Measurements from ENCODE around the gene SYT11.
A peak's percentile ranks its signal among the peaks of the same experiment; 100 is the strongest.
"Not testable (repeated sequence)": the region's sequence is repeated elsewhere in the genome, so short reads cannot be mapped to it uniquely, and the experiment has no call there.

The SYT11 gene

DNA sequence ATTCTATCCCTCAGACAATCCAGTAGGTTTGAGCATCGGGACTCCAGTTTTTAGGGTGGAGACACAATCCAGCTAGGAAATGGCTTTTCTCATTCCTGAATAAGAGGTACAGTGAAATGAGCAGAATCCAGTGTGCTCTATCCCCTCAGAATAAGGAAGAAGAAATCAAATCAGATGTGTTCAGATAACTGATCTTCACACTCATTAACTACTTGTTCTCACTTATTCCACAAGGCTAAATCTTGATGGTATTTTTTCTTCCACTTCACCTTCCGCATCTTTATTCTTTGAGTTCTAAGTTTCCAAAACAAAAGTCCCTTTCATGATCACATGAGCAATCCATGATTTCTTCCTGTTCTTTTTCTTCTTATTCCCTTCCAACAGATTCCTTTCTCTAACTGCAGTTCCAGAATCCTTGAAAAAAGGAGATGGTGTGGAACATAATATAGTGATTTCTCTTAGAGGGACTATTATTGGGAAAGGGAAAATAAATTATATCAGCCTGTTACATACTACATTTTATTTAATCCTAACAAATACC lies 1.7 kb downstream of the SYT11 start:
- no peak for DNase-seq

DNA sequence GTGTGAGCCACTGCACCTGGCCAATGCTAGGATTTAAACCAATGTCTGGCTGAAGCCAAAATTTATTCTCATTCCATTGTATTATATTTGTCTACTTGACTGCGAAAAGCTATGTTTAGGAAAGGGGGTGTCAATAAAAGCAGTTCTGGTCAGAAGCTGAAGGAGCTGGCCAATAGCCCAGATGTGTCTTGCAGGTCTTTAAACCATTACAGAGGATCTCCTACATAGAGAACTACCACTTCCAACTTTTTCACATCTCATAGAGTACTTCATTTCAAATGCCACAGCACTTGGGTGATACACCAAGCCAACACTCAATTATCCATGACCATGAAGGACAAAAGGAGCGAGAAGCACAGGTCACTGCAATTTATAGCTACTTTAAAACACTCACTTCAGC lies 2.5 kb downstream of the SYT11 start:
- no peak for DNase-seq

DNA sequence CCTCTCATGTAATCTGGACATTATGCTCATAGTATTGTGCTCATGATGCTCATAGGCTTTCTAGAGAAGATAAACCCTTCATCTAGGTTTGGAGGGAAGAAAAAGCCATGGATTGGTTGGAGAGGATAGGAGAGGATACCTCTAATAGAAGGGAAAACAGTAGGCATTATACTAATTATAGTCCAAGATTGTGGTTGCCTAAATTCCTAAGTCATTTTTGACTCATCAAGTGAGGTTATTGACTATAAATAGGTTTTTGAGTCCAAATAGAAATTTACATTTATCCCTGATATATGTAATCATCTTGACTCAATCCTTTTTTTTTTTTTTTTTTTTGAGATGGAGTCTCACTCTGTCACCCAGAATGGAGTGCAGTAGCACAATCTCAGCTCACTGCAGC lies 5.0 kb downstream of the SYT11 start:
- DNase-seq = no peak

DNA sequence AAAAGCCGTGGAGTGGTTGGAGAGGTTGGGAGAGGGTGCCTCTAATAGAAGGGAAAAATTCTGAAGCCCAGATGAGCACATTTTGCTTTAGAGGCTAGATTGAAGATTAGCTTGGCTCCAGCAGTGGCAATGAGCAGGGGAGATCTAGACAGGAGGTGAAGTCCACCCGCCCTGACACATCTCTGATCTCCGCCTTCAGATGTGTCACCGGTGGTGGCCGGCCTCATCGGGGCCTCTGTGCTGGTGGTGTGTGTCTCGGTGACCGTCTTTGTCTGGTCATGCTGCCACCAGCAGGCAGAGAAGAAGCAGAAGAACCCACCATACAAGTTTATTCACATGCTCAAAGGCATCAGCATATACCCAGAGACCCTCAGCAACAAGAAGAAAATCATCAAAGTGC lies 8.4 kb downstream of the SYT11 start:
- DNase-seq = no peak

DNA sequence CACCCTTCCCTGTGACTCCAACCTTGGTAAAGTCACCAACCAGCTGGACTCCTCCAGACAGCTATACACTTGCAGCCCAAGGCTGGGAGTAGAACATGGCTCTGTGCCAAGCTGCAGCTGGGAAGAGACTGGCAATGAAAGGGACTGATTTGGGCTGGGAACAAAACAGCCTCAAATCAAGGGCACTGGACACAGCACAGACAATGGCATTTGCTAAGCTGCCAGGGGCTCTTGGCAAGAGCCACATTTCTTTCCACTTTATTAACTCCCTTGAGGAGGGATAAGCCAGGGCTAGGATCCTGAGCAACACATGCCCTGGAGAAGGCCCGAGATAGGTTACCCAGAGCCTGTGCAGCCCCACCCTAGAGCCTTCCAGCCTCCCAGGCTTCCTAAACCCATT lies 12.0 kb downstream of the SYT11 start:
- DNase-seq = no peak

DNA sequence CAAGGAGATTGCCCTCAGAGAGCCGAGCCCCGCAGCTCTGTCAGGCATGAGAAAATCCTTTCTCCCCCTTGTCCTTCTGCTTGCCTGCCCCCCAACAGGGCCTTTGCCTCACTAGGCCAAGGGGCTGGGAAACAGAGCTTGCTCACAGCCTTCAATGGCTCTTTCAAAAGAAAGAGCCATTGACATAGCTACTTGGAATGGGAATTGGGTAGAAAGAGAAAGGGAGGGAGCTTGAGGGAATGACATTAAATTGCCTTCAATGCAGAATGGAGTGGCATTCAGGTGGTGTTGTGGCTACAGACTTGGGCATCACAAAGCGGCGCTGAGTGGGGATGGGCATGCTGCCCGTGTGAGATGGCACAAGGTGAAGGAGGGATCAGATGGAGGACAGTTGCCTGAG lies 13.2 kb downstream of the SYT11 start:
- DNase-seq = no peak

DNA sequence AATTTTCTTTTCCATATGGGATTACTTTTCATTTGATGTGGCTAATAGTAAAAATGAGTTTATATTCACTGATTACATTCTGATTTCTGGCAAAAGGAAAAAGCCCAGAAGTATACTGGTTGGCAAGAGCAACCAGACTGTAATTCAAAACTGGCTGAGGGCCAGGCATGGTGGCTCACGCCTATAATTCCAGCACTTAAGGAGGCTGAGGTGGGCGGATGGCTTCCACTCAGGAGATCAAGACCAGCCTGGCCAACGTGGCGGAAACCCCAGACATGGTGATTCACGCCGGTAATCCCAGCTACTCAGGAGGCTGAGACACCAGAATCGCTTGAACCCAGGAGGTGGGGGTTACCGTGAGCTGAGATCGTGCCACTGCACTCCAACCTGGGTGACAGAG lies 14.5 kb downstream of the SYT11 start:
- no peak for DNase-seq

DNA sequence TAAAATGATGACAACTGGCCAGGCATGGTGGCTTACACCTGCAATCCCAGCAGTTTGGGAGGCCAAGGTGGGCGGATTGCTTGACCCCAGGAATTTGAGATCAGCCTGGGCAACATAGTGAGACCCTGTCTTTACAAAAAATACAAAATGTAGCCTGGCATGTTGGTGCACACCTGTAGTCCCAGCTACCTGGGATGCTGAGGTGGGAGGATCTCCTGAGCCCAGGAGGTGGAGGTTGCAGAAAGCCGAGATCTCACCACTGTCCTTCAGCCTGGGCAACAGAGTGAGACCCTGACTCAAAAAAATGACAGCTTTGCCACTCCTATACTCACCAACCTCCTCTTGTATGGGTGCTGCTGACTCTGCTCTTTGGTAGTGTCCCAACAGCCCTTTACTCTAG lies 18.6 kb downstream of the SYT11 start:
- DNase-seq = no peak

DNA sequence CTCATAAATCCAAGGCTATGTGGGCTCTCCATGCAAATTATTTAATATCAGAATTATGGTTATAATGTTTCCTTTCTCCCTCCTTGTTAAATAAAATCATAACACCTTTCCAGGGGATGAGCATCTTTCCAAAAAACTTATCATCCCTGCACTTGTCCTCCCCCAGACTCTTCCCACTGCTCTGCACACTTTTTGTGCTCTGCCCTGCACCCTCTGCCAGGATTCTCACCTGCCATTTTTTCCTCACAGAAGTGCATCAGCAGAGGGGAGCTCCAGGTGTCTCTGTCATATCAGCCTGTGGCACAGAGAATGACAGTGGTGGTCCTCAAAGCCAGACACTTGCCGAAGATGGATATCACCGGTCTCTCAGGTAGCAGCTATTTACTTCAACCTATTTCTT lies 20.9 kb downstream of the SYT11 start:
- DNase-seq = no peak

DNA sequence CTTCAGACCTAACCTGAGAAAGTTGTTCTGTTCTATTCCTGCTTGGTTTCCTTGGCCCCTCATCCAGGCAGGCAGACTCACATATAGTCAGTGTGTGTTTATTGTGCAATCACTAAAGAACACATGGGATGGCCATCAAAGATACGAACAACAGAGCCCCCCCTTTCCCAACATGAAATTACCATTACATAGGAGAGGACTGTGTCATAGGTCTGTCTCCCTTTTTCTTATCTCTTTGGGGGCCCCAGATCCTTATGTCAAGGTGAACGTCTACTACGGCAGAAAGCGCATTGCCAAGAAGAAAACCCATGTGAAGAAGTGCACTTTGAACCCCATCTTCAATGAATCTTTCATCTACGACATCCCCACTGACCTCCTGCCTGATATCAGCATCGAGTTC lies 21.6 kb downstream of the SYT11 start:
- no peak for DNase-seq

DNA sequence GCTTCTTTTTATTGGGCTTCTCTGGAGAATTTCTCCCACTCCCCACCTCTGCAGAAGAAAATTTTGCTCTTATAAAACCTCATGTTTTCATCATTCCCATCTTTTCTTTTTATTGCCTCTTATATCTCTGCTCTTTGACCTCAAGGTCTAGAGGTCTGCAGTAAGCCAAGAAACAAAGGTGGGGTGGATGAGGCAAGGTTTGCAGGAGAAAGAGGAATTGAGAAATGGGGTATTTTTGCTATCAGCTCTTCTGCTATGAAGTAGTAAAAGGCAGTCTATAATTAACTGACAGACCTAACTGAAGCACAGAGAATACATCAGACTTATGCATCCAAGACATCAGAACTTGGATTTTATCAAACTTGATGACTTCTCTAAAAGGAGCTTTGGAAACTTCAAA lies 22.9 kb downstream of the SYT11 start:
- no peak for DNase-seq

DNA sequence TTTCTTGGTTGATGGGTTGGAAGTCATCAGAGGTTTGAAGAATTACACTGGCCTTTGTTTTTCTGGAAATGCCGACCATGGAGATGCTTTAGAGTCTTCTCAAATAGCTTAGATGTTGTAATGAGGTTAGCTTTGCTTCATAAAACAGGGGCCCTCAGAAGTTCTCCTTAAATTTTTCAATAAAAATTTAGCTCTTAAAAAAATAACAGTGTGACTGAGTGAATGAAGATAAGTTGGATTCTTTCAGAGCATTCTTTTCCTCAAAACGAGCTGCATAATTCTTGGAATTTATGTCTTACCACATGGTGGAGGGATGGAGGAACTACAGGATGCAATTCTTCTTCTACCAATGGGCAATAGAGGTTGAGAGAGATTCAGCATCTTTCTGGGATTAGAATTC lies 23.4 kb downstream of the SYT11 start:
- no peak for DNase-seq

DNA sequence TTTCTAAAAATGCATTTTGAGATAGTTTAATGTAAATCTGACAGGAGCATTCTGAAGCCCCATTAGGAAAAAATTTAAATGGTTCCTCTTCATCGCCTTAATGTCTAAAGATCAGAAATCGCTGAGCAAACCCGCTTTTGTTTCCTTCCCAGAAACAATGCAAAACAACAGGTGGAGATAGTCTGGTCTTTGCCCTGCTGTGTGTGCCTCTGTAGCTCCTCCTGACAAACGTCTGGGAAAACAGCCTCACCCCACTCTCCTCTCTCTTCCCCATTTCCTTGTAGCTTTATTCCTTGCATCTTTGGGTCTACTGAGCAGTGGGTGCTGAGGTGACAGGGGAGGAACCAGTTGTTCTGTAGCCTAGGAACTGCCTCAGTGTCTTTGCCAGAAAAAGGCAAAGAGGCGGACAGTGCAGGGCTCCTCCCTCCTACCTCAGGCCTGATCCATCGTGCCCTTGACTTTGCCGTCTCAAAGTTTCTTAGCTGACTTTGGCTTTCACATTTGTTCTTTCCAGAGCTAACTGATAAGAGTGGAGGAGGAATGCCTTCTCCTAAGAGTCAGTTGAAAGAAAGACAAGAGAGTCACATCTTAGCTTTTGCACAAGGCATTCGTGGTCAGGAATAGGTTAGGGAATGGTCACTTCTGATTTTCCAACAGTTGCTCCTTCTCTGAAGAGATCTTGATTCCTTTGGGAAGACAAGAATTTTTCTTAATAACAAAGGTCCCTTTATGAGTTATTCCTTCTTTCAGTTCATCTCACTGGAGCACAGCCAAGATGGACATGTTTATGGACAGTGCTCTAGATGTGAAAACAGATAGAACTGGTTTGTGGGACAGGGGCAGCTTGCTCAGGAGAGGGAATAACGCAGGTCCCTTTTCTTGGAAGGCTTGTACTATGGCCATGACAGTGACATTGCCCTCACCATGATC lies 24.9 kb downstream of the SYT11 start:
- DNase-seq = no peak

DNA sequence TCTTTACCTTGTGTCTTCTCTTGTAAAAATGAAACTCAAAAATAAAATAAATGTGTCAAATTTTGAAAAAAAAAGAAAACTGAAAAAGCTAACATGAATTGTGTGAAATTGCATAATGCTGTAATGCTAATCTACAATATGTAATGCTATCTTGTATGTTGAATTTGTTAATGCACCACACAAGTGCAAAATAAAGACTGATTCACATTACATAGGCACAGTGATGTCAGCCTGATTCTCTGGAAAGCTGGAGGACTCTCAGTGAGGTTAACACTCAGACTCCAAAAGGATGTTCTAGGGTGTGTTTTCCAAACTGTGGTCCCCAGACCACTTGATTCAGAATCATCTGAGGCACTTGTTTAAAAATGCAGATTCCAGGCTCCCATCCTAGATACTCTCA lies 25.6 kb downstream of the SYT11 start:
- no peak for DNase-seq

DNA sequence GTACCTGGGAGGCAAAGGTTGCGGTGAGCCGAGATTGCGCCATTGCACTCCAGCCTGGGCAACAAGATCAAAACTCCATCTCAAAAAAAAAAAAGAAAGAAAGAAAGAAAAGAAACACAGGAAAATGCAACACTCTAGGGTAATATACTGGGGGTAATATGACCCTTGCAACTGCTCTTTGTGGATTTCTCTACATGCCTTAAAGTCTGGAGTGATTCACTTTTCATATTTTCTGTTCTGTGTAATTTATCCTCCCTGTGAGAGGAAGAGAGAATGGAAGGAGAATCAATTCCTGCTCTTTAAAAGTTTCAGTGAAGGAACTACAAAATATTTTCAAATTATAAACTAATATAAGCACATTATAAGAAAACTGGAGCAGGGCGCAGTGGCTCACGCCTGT lies 29.1 kb downstream of the SYT11 start:
- no peak for DNase-seq

DNA sequence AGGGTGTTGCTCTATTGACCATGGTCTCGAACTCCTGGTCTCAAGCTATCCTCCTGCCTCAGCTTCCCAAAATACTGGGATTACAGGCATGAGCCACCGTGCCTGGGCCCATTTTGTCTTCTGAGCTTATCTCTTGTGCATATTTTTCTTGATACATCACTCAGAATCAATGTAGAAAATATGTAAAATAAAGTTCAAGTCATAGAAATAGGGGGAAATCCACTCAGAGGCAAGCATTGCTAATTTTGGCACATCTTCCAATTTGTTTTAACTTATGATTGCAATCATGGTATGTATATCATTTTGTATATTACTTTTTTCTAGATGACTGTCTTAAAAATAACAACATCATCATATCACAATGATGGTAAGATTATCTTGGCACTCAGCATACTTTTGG lies 30.2 kb downstream of the SYT11 start:
- no peak for DNase-seq

DNA sequence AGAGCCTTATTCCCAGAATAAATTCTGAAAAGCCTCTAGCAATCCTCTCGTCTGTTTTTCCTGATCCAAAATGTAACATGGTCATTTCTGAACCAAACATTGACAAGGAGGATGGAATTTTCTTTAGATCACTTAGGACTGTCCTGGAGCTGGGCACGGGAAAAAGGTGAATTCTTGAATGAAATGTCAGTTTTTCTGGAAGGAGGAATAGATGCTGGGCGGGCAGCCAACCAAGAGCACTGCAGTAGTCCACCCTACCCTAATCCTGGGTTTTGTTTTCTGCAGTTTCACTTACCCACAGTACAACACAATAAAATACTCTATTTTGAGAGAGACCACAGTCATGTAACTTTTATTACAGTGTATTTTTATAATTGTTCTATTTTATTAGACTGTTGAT lies 30.9 kb downstream of the SYT11 start:
- DNase-seq = no peak

DNA sequence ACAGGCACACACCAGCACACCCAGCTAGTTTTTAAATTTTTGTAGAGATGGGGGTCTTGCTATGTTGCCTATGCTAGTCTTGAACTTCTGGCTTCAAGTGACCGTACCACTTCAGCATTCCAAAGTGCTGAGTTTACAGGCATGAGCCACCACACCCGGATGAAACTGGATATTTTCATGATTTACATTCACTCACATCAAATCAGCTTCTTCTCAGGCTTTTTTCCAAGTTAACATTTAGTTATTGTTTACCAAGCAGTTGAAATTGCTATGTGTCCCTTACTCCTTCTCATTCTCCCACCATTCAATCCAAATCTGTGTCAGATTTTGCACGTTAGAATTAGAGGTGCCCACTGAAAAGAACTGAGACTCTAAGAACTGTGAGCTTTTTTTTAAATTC lies 33.4 kb downstream of the SYT11 start:
- no peak for DNase-seq

DNA sequence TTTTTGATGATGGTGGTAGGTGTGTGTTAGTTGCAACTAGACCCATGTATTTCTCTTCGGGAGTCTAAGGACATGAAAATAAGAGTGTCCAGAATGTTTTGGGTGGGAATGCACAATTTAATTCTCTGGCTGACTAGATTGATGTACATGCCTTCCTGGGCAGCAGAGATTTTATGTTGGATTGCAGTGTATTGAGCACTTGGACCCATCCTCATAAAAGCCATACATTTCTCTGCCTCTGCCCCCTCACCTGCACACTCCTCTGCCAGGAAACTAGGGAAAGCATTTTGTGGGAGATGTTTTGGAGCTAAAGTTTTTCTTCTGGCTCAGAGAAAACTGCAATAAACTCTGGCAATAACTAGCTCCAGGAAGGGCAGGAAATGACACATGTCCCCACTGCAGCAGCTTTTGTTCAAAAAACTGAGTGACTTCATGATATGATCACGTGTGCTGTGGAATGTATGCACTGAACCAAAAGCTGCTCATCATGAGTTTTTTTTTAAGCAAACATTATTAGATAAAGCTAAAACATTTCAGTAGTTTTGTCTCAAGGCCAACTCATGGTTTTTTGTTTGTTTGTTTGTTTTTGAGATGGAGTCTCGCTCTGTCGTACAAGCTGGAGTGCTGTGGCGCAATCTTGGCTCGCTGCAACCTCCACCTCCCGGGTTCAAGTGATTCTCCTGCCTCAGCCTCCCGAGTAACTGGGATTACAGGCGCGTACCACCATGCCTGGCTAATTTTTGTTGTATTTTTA lies 34.2 kb downstream of the SYT11 start:
- peak; percentile 34 for DNase-seq

DNA sequence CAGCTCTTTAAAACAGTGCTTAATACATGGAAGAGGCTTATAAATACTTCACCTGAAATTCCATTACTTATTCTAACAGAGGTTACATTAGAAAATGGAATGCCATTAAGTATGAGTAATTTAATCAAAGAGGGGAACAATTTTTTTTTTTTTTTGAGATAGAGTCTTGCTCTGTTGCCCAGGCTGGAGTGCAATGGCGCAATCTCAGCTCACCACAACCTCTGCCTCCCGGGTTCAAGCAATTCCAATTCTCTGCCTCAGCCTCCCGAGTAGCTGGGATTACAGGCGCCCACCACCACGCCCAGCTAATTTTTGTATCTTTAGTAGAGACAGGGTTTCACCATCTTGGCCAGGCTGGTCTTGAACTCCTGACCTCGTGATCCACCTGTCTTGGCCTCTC lies 36.2 kb downstream of the SYT11 start:
- not testable (repeated sequence) for DNase-seq

DNA sequence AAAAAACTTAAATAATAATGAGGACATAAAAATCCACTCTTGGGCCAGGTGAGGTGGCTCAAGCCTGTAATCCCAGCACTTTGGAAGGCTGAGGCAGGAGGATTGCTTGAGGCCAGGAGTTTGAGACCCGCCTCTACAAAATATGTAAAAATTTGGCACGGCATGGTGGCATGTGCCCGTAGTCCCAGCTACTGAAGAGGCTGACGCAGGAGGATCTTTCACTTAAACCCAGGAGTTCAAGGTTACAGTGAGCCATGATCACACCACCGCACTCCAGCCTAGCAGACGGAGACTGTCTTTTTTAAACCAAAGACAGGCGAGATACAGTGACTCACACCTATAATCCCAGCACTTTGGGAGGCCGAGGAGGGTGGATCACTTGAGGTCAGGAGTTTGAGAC lies 37.1 kb downstream of the SYT11 start:
- DNase-seq = not testable (repeated sequence)

DNA sequence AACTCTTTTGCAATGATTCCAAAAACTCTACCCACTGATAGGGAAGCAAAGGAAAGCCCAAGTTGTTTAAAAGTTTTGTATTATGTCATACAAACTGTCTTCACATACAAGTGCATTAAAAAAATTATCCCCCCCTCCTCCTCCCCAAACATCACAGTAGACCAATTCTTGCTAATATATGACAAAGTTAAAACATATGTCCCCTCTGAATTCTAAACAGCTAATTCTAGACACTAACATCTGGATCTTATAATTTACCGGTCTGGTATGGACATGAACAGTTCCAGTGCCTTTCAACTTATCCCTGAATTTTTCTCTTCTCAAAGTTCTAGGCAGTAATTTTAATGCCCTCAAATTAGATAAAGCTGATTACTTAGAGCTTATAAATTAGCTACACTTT lies 38.4 kb downstream of the SYT11 start:
- DNase-seq = no peak

DNA sequence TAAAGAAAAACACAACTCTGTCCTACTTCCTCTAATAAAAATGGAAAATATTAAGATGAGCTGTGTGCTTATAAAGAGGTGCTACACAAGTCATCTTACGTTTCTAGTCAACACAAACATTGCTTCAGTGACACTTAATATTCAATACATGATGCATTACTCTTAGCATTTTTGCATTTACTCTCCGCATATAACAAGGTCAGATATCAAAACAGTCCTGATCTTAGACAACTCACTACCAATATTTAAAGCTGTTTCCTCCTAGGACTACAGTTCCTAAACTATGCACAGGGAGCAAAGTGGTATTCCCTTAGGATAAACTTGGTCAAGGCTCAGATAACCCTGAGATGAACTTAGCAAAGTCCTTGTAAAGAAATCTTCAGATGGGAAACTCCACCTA lies 39.5 kb downstream of the SYT11 start:
- no peak for DNase-seq

DNA sequence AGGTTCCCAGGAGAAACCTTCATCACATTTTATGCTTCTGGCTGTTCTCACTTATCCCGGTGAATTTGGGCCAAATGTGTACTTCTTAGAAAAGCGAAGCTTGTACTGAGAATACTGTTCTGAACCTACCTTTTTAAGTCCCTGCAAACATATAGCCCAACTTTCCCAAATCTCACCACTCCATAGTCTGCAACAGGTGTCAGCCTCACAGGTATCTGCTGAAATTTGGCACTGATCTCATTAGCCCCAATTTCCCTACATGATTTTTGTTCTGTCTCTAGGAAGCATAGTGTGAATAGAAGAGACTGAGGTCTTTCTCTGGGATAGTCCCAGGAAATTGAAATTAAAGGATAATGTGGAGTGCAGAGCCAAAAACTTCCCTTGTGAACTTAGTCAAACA lies 40.3 kb downstream of the SYT11 start:
- no peak for DNase-seq

Measured in CD4-positive, alpha-beta T cell treated with Interleukin-4 for 4 hours (primary cell).